Natural killer cell (primary cell): ENCODE data around the gene RTN4. TPM values are rescaled to one million over a fixed set of nuclear protein-coding genes. Genes with fewer than 3 reads are reported as not detected.

Experiments used
- ATAC-seq, 3 donors: fragments of 150-1000 bp in 2 of 3; fragments of 200-7000 bp in 1 of 3; cut with Tn5 transposase; 1 replicate in 1 of 3; 2 replicates in 2 of 3; pipeline ENCODE4 v1.10.0; 2021; ENCODE audit warnings: mild to moderate bottlenecking in 2 of 3, moderate library complexity in 2 of 3
- DNase-seq, 2 donors: peaks; one replicate each; pipeline versions ENCODE4 v3.0.0 to v3.0.0-alpha.2; 2013 to 2021; ENCODE audit warnings: mixed read lengths in 1 of 2
- H3K27ac ChIP-seq: one replicate; pipeline ENCODE4 v1.5.1; 2013; ENCODE audit warnings: mild to moderate bottlenecking, low read length
- H3K27me3 ChIP-seq: one replicate; pipeline ENCODE4 v1.6.1; 2013; ENCODE audit warnings: low read length; ENCODE audit not compliant: control insufficient read depth, insufficient read depth
- H3K36me3 ChIP-seq: one replicate; pipeline ENCODE4 v1.6.1; 2013; ENCODE audit warnings: low read length; ENCODE audit not compliant: control insufficient read depth, insufficient read depth
- H3K4me1 ChIP-seq: one replicate; pipeline ENCODE4 v1.6.1; 2013; ENCODE audit warnings: low read length; ENCODE audit not compliant: control insufficient read depth, insufficient read depth
- H3K4me3 ChIP-seq: one replicate; pipeline ENCODE4 v1.5.1; 2013; ENCODE audit warnings: low read length
- H3K9me3 ChIP-seq: one replicate; pipeline ENCODE4 v1.6.1; 2013; ENCODE audit warnings: low read length; ENCODE audit not compliant: control insufficient read depth, insufficient read depth
- H3K27ac Mint-ChIP-seq, 2 donors: one replicate each; pipeline ENCODE4 v1.8.0; 2022; ENCODE audit warnings: mild to moderate bottlenecking in 2 of 2, mixed read lengths in 2 of 2, moderate library complexity in 1 of 2
- H3K27me3 Mint-ChIP-seq, 2 donors: one replicate each; pipeline ENCODE4 v1.8.0; 2022; ENCODE audit warnings: low read depth in 2 of 2, mixed read lengths in 2 of 2
- H3K36me3 Mint-ChIP-seq: one replicate; pipeline ENCODE4 v1.8.0; 2022; ENCODE audit warnings: mixed read lengths
- H3K4me1 Mint-ChIP-seq, 2 donors: one replicate each; pipeline ENCODE4 v1.8.0; 2022; ENCODE audit warnings: mixed read lengths in 2 of 2
- H3K4me3 Mint-ChIP-seq: one replicate; pipeline ENCODE4 v1.8.0; 2022; ENCODE audit warnings: mild to moderate bottlenecking, moderate library complexity, mixed read lengths
- H3K9me3 Mint-ChIP-seq, 2 donors: one replicate each; pipeline ENCODE4 v1.8.0; 2022; ENCODE audit warnings: mixed read lengths in 2 of 2
- CTCF ChIP-seq: fragments of 200-600 bp; IDR thresholded peaks from one replicate; pipeline ENCODE4 v1.8.0; 2022; ENCODE audit warnings: antibody characterized with exemption
- WGBS: methylation state at CpG from one replicate; pipeline ENCODE4 v1.1.7; 2013; ENCODE audit warnings: missing lambda C conversion rate; ENCODE audit not compliant: insufficient coverage; 5-methylcytosine and 5-hydroxymethylcytosine counted together
- intact Hi-C: fragments of 100-400 bp; cut with micrococcal nuclease; formaldehyde crosslinking; loops from one replicate; pipeline ENCODE4 v1.14.2; 2022
- total RNA-seq, 4 donors: library from RNA; stranded (reverse); fragments of 120-200 nt in 1 of 4; gene quantifications; one replicate each; pipeline versions ENCODE4 v1.2.3 to v1.2.4, GENCODE V29; 2013 to 2022

The RTN4 gene
- total RNA-seq, 3 donors from 2014 or later (not counting 1 experiment from before 2014, with no cell fraction given): 100 to 117 (median 109) TPM

- H3K36me3 ChIP-seq: no peaks in the 10 kb centered on the region
Measured at GRCh38 chr2:54964271-54964670, 86.0 kb downstream of the RTN4 start.

GRCh38 chr2:54963476-54963875, 86.8 kb downstream of the RTN4 start:
- TF ChIP-seq CTCF: no peak
- no peak overlapping the region for H3K27ac ChIP-seq
- DNase-seq: no peak
- H3K27me3 Mint-ChIP-seq: no peaks in the 10 kb centered on the region
- H3K4me1 ChIP-seq: peaks cover 22% of the 10 kb centered on the region
- no peaks in the 10 kb centered on the region for H3K36me3 ChIP-seq
- H3K4me3 Mint-ChIP-seq: no peak overlapping the region
- no peak overlapping the region for H3K27ac Mint-ChIP-seq
- H3K9me3 Mint-ChIP-seq: no peaks in the 10 kb centered on the region
- H3K9me3 ChIP-seq: no peaks in the 10 kb centered on the region
- intact Hi-C loops: no loop called here
- no peaks in the 10 kb centered on the region for H3K36me3 Mint-ChIP-seq
- H3K27me3 ChIP-seq: no peaks in the 10 kb centered on the region
- no peak overlapping the region for H3K4me3 ChIP-seq
- WGBS: 96% methylated on average over 2 of the region's 2 CpGs
- no peak for ATAC-seq
- H3K4me1 Mint-ChIP-seq: peaks cover 38 to 41% of the 10 kb centered on the region in 2 donors

More at GRCh38 chr2:54964271-54964670, 86.0 kb downstream of the RTN4 start:
- Mint-ChIP-seq H3K27me3 (no peaks in the 10 kb centered on the region), H3K36me3 (no peaks in the 10 kb centered on the region), H3K9me3 (no peaks in the 10 kb centered on the region), H3K4me1 (peaks cover 46% of the 10 kb centered on the region in 2 donors), H3K4me3 (no peak overlapping the region), H3K27ac (peak overlapping the region; percentile 74 to 76)
- H3K27ac ChIP-seq: no peak overlapping the region
- TF ChIP-seq CTCF: no peak
- H3K9me3 ChIP-seq: no peaks in the 10 kb centered on the region
- no peak for ATAC-seq
- whole genome bisulfite sequencing: 98% methylated on average over 8 of the region's 8 CpGs
- H3K4me3 ChIP-seq: no peak overlapping the region
- H3K27me3 ChIP-seq: no peaks in the 10 kb centered on the region
- DNase-seq: no peak
- peaks cover 22% of the 10 kb centered on the region for H3K4me1 ChIP-seq
- intact Hi-C loops: no loop called here

- Histone ChIP-seq H3K4me1 (peaks cover 22% of the 10 kb centered on the region), H3K27ac (no peak overlapping the region), H3K27me3 (no peaks in the 10 kb centered on the region), H3K4me3 (no peak overlapping the region), H3K36me3 (no peaks in the 10 kb centered on the region), H3K9me3 (no peaks in the 10 kb centered on the region)
- no peak for TF ChIP-seq CTCF
- WGBS: 100% methylated on average over 3 of the region's 3 CpGs
- no peaks in the 10 kb centered on the region for H3K27me3 Mint-ChIP-seq
- H3K9me3 Mint-ChIP-seq: no peaks in the 10 kb centered on the region
- DNase-seq (no peak), ATAC-seq (no peak)
- intact Hi-C loops: no loop called here
- H3K36me3 Mint-ChIP-seq: no peaks in the 10 kb centered on the region
- H3K4me3 Mint-ChIP-seq: peak overlapping the region; percentile 17
- peaks cover 33 to 36% of the 10 kb centered on the region in 2 donors for H3K4me1 Mint-ChIP-seq
- no peak overlapping the region for H3K27ac Mint-ChIP-seq
Measured at GRCh38 chr2:54962935-54963440, 87.3 kb downstream of the RTN4 start.

- no peak for TF ChIP-seq CTCF
- H3K36me3 ChIP-seq: no peaks in the 10 kb centered on the region
- no peaks in the 10 kb centered on the region for H3K9me3 ChIP-seq
- no peaks in the 10 kb centered on the region for H3K27me3 ChIP-seq
- Mint-ChIP-seq H3K4me1 (peaks cover 28 to 33% of the 10 kb centered on the region in 2 donors), H3K9me3 (no peaks in the 10 kb centered on the region), H3K4me3 (peak overlapping the region; percentile 17), H3K36me3 (no peaks in the 10 kb centered on the region), H3K27ac (no peak overlapping the region), H3K27me3 (no peaks in the 10 kb centered on the region)
- intact Hi-C loops: no loop called here
- peaks cover 22% of the 10 kb centered on the region for H3K4me1 ChIP-seq
- WGBS: over 99% methylated on average over 9 of the region's 13 CpGs
- H3K27ac ChIP-seq: no peak overlapping the region
- DNase-seq (no peak), ATAC-seq (no peak)
- no peak overlapping the region for H3K4me3 ChIP-seq
Measured at GRCh38 chr2:54962511-54962910, 87.7 kb downstream of the RTN4 start.
